ENCODE results near the gene MCOLN1.

Gene MCOLN1

DNA sequence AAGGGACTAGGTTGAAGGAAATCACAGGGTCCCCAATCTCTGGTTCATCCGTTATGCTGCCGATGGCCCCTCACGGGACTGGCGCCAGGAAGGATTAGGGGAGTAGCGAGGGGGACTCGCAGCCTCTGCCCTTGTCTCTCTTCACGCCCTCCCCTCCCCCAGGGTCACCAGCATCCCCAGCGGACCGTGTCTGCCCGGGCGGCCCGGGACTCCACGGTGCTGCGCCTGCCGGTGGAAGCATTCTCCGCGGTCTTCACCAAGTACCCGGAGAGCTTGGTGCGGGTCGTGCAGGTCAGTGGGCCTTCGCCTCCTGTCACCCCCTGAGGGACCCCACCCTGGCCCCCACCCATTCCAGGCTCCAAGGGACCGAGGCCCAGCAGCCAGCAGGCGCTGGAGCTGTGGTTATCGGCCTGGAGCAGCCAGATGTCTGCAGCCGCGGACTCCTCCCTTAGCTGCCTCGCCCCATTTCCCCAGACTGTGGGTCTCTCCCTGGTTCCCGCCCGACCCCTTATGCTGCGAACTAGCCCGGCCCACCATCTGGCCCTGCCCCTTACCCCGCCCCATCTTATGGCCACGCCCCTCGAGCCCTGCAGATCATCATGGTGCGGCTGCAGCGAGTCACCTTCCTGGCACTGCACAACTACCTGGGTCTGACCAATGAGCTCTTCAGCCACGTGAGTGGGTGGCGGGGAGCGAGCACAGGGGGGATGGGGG, 18.5 kb downstream of the MCOLN1 start:
- H3K27ac ChIP-seq: no peak overlapping the region
- no peak for DNase-seq
- H3K27me3 ChIP-seq (replicated peaks): no peaks in the 10 kb centered on the region
- no peak overlapping the region for H3K4me3 ChIP-seq (ENCODE audit: low read depth, low read length)
- H3K36me3 ChIP-seq (replicated peaks): peaks cover 51% of the 10 kb centered on the region
- TF ChIP-seq, protein P1, sequence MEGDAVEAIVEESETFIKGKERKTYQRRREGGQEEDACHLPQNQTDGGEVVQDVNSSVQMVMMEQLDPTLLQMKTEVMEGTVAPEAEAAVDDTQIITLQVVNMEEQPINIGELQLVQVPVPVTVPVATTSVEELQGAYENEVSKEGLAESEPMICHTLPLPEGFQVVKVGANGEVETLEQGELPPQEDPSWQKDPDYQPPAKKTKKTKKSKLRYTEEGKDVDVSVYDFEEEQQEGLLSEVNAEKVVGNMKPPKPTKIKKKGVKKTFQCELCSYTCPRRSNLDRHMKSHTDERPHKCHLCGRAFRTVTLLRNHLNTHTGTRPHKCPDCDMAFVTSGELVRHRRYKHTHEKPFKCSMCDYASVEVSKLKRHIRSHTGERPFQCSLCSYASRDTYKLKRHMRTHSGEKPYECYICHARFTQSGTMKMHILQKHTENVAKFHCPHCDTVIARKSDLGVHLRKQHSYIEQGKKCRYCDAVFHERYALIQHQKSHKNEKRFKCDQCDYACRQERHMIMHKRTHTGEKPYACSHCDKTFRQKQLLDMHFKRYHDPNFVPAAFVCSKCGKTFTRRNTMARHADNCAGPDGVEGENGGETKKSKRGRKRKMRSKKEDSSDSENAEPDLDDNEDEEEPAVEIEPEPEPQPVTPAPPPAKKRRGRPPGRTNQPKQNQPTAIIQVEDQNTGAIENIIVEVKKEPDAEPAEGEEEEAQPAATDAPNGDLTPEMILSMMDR (IDR thresholded peaks at IDR 0.05; ENCODE audit: low read depth, low read length, missing control alignments): no peak
- in situ Hi-C loops (cut with HindIII; ENCODE audit: low pct_ligation_motif_present, low sequenced_read_pairs): no loop called here

DNA sequence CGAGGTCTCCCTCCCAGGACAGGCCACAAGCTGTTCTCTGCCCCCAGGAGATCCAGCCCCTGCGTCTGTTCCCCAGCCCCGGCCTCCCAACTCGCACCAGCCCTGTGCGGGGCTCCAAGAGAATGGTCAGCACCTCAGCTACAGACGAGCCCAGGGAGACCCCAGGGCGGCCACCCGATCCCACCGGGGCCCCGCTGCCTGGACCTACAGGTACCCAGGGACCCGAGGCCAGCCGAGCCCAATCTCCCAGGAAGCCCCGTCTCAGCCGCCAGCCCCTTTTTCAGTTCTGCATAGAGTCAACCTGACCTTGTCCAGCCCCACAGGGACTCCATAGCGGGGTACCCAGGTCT, 19.0 kb downstream of the MCOLN1 start:
- H3K27me3 ChIP-seq (replicated peaks): no peaks in the 10 kb centered on the region
- H3K27ac ChIP-seq: no peak overlapping the region
- TF ChIP-seq, protein P1 (IDR thresholded peaks at IDR 0.05; ENCODE audit: low read depth, low read length, missing control alignments): no peak
- no peak overlapping the region for H3K4me3 ChIP-seq (ENCODE audit: low read depth, low read length)
- H3K36me3 ChIP-seq (replicated peaks): peaks cover 51% of the 10 kb centered on the region
- in situ Hi-C loops (cut with HindIII; ENCODE audit: low pct_ligation_motif_present, low sequenced_read_pairs): no loop called here
- DNase-seq: no peak

DNA sequence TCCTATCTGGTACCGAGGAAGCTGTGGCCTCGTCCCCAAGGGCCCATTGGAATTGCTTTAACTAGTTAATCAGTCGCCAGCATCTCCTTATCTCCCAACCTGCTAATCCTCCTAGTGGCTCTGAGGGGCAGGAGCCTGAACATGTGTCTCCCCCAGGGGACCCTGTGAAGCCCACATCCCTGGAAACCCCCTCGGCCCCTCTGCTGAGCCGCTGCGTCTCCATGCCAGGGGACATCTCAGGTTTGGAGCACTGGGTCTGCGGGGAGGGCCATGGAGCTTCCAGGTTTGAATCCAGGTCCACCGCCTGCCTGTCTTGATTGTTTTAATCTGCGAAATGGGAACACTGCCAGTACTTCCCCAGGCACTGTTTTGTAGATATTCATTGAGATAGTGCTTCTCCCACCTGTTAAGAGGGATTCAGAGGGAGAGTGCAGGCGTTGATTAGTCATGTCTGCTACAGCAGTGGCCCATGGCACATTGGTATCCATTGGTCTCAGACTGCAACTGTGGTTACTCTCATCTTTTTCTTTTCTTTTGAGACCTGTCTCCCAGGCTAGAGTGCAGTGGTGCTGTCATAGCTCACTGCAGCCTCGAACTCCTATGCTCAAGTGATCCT, 19.5 kb downstream of the MCOLN1 start:
- H3K27me3 ChIP-seq (replicated peaks): no peaks in the 10 kb centered on the region
- DNase-seq: no peak
- H3K4me3 ChIP-seq (ENCODE audit: low read depth, low read length): no peak overlapping the region
- H3K36me3 ChIP-seq (replicated peaks): peaks cover 51% of the 10 kb centered on the region
- TF ChIP-seq, protein P1 (IDR thresholded peaks at IDR 0.05; ENCODE audit: low read depth, low read length, missing control alignments): no peak
- no peak overlapping the region for H3K27ac ChIP-seq
- in situ Hi-C loops (cut with HindIII; ENCODE audit: low pct_ligation_motif_present, low sequenced_read_pairs): no loop called here

DNA sequence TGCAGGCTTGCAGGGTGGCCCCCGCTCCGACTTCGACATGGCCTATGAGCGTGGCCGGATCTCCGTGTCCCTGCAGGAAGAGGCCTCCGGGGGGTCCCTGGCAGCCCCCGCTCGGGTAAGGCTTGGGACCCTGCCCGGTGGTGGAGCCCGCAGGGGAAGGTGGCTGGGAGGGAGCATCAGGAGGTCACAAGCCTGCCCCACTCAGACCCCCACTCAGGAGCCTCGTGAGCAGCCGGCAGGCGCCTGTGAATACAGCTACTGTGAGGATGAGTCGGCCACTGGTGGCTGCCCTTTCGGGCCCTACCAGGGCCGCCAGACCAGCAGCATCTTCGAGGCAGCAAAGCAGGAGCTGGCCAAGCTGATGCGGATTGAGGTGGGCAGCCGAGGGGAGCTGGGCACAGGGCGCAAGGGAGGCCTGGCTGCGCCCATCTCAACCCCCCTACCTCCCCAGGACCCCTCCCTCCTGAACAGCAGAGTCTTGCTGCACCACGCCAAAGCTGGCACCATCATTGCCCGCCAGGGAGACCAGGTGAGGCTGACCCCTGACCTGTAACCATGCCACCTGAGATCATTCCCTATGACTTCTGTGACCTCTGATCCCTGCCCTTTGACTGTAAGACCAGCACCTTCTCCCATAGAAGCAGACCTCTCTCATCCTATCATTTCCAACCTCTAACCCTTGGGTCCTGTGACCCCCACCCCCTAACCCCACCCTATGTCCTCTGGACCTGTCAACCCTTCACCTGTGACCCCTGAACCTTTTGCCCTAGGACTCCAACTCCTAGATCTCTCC, 20.3 kb downstream of the MCOLN1 start:
- no peak overlapping the region for H3K4me3 ChIP-seq (ENCODE audit: low read depth, low read length)
- no peak overlapping the region for H3K27ac ChIP-seq
- in situ Hi-C loops (cut with HindIII; ENCODE audit: low pct_ligation_motif_present, low sequenced_read_pairs): no loop called here
- H3K36me3 ChIP-seq (replicated peaks): peaks cover 49% of the 10 kb centered on the region
- H3K27me3 ChIP-seq (replicated peaks): no peaks in the 10 kb centered on the region
- no peak for DNase-seq
- TF ChIP-seq, protein P1 (IDR thresholded peaks at IDR 0.05; ENCODE audit: low read depth, low read length, missing control alignments): no peak

DNA sequence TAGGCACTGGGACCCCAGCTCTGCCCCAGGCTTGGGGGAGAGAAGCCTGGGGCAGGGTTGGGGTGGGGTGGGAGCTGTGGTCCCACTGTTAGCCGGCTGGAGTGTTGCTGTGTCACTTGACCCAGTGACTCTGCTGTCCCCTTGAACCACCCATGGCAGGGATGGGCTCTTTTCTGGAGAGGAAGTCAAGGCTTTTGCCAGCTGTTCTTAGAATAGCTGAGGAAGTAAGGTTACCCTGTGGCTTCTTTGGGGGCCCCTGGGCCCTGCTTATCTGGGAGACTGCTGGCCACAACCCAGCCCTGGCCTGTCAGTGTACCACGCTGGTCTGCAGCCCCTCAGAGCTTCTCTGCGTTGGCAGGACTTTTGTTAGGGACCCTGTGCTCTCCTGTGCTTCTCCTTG, 22.2 kb downstream of the MCOLN1 start:
- in situ Hi-C loops (cut with HindIII; ENCODE audit: low pct_ligation_motif_present, low sequenced_read_pairs): no loop called here
- no peak for DNase-seq
- peaks cover 43% of the 10 kb centered on the region for H3K36me3 ChIP-seq (replicated peaks)

More for the DNA sequence above, 22.2 kb downstream of the MCOLN1 start:
- Histone ChIP-seq H3K27ac (no peak overlapping the region), H3K4me3 (ENCODE audit: low read depth, low read length) (no peak overlapping the region), H3K27me3 (replicated peaks) (no peaks in the 10 kb centered on the region)
- TF ChIP-seq, protein P1 (IDR thresholded peaks at IDR 0.05; ENCODE audit: low read depth, low read length, missing control alignments): no peak

Data from brain microvascular endothelial cell (primary cell).